HG02885 (cell line): ENCODE measurements around the gene PLAGL1.
"Not testable (repeated sequence)": the region's sequence is repeated elsewhere in the genome, so short reads cannot be mapped to it uniquely, and the experiment has no call there.

ENCODE experiments used
- ATAC-seq: cut with Tn5 transposase; IDR thresholded peaks from one replicate; pipeline ENCODE4 v1.9.1; 2021; ENCODE audit warnings: mild to moderate bottlenecking; ENCODE audit not compliant: unreplicated experiment, poor library complexity

The PLAGL1 gene

GRCh38 chr6:144013486-144013909, 5.4 kb upstream of the PLAGL1 start:
- ATAC-seq = no peak

GRCh38 chr6:144012534-144012933, 4.5 kb upstream of the PLAGL1 start:
- ATAC-seq = no peak

- not testable (repeated sequence) for ATAC-seq
Observed at GRCh38 chr6:144009628-144010027, 1.6 kb upstream of the PLAGL1 start.

GRCh38 chr6:144008846-144009245, 787 bp upstream of the PLAGL1 start:
- ATAC-seq = no peak

- ATAC-seq = peak; percentile 38
Observed at GRCh38 chr6:144007478-144008119, 460 bp downstream of the PLAGL1 start.

- no peak for ATAC-seq
Observed at GRCh38 chr6:144006736-144007477, 1.2 kb downstream of the PLAGL1 start.

GRCh38 chr6:143999406-143999805, 8.7 kb downstream of the PLAGL1 start:
- ATAC-seq = no peak

- ATAC-seq = no peak
Observed at GRCh38 chr6:143998686-143999085, 9.4 kb downstream of the PLAGL1 start.

- no peak for ATAC-seq
Observed at GRCh38 chr6:143993965-143994646, 14.0 kb downstream of the PLAGL1 start.

- no peak for ATAC-seq
Observed at GRCh38 chr6:143992285-143992684, 15.8 kb downstream of the PLAGL1 start.

GRCh38 chr6:143986463-143987065, 21.5 kb downstream of the PLAGL1 start:
- ATAC-seq = no peak

- ATAC-seq = no peak
Observed at GRCh38 chr6:143984666-143985065, 23.4 kb downstream of the PLAGL1 start.

GRCh38 chr6:143982968-143983367, 25.1 kb downstream of the PLAGL1 start:
- ATAC-seq = no peak

- ATAC-seq = no peak
Observed at GRCh38 chr6:143980921-143981320, 27.1 kb downstream of the PLAGL1 start.

- no peak for ATAC-seq
Observed at GRCh38 chr6:143976806-143977349, 31.2 kb downstream of the PLAGL1 start.

- ATAC-seq = no peak
Observed at GRCh38 chr6:143974089-143974488, 34.0 kb downstream of the PLAGL1 start.

GRCh38 chr6:143973097-143973966, 34.7 kb downstream of the PLAGL1 start:
- no peak for ATAC-seq

GRCh38 chr6:143971482-143972205, 36.4 kb downstream of the PLAGL1 start:
- ATAC-seq = no peak
